Skin of body (tissue), 2 donors: ENCODE measurements around the gene MFNG. TPM values are rescaled to one million over a fixed set of nuclear protein-coding genes. Genes with fewer than 3 reads are reported as not detected.

Experiments used
- DNase-seq: peaks from one replicate; lab custom pipeline; 2025; lab: John Stamatoyannopoulos, UW
- total RNA-seq: library from RNA; depleted of rRNA; stranded (reverse); fragments of >200 nt; gene quantifications from one replicate; pipeline ENCODE4 v1.2.3, GENCODE V29; 2014

Gene MFNG
- total RNA-seq, 1 donor from 2014 or later = 2.4 TPM

- no peak for DNase-seq
These were observed 37.6 kb downstream of the MFNG start for GRCh38 chr22:37448516-37449127.

- no peak for DNase-seq
These were observed 40.7 kb downstream of the MFNG start for GRCh38 chr22:37445501-37445900.

GRCh38 chr22:37443977-37444376, 42.2 kb downstream of the MFNG start:
- no peak for DNase-seq

GRCh38 chr22:37443086-37443485, 43.1 kb downstream of the MFNG start:
- no peak for DNase-seq

- no peak for DNase-seq
These were observed 43.6 kb downstream of the MFNG start for GRCh38 chr22:37442537-37442936.

GRCh38 chr22:37442135-37442534, 44.0 kb downstream of the MFNG start:
- no peak for DNase-seq

- DNase-seq = no peak
These were observed 45.3 kb downstream of the MFNG start for GRCh38 chr22:37440875-37441274.

- DNase-seq = no peak
These were observed 46.8 kb downstream of the MFNG start for GRCh38 chr22:37439347-37439746.

- no peak for DNase-seq
These were observed 50.1 kb downstream of the MFNG start for GRCh38 chr22:37435970-37436603.

GRCh38 chr22:37433786-37434185, 52.4 kb downstream of the MFNG start:
- DNase-seq = no peak

GRCh38 chr22:37432708-37433054, 53.5 kb downstream of the MFNG start:
- DNase-seq = no peak

- no peak for DNase-seq
These were observed 54.1 kb downstream of the MFNG start for GRCh38 chr22:37431801-37432707.

GRCh38 chr22:37431366-37431765, 54.8 kb downstream of the MFNG start:
- no peak for DNase-seq

GRCh38 chr22:37430941-37431340, 55.2 kb downstream of the MFNG start:
- DNase-seq = no peak

GRCh38 chr22:37428649-37429586, 57.3 kb downstream of the MFNG start:
- peak; percentile 36 for DNase-seq

GRCh38 chr22:37427711-37428635, 58.2 kb downstream of the MFNG start:
- no peak for DNase-seq

GRCh38 chr22:37427135-37427710, 59.0 kb downstream of the MFNG start, which contains the start of gene ELFN2:
ELFN2 (minus strand) TSS chr22:37427479; CDS start chr22:37375534, 51,945 bp downstream.
- no peak for DNase-seq

GRCh38 chr22:37426706-37427134, 59.5 kb downstream of the MFNG start:
- DNase-seq = no peak

- DNase-seq = no peak
These were observed 60.1 kb downstream of the MFNG start for GRCh38 chr22:37425800-37426705.
